Measurements from ENCODE around the gene THSD4. TPM values are rescaled to one million over a fixed set of nuclear protein-coding genes. Genes with fewer than 3 reads are reported as not detected.

Gene THSD4
- total and polyA plus RNA-seq, 2 of the 8 experiments (the other 6 are each of a cell fraction or from before 2014, with no cell fraction given) = 2.5 to 6.2 TPM

- TF ChIP-seq, protein P1, sequence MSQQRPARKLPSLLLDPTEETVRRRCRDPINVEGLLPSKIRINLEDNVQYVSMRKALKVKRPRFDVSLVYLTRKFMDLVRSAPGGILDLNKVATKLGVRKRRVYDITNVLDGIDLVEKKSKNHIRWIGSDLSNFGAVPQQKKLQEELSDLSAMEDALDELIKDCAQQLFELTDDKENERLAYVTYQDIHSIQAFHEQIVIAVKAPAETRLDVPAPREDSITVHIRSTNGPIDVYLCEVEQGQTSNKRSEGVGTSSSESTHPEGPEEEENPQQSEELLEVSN (IDR thresholded peaks at IDR 0.05) = no peak
- TF ChIP-seq CREB1 (IDR thresholded peaks at IDR 0.05) (no peak), CBX8 (IDR thresholded peaks at IDR 0.05; ENCODE audit: borderline replicate concordance, low read depth, low read length) (no peak), KDM4A (IDR thresholded peaks at IDR 0.05; ENCODE audit: low read depth, low read length, severe bottlenecking) (no peak), MAFK (IDR thresholded peaks at IDR 0.05; ENCODE audit: low read depth, low read length) (no peak)
These were observed 541.9 kb downstream of the THSD4 start (continued) for GRCh38 chr15:71657141-71657540.

All from H1 (cell line).